22Rv1 (cell line): ENCODE measurements around the gene INPP5A.

Source experiments
- H3K27ac ChIP-seq: fragments of 450-650 bp; 2 replicates; pipeline ENCODE4 v1.5.1; 2017
- ZFX ChIP-seq: fragments of 450-650 bp; IDR thresholded peaks from 2 replicates; pipeline ENCODE4 v1.6.1; 2017; ENCODE audit warnings: antibody characterized with exemption, borderline replicate concordance
- TF ChIP-seq, protein P1 (sequence below): fragments of 450-650 bp; IDR thresholded peaks from 2 replicates; pipeline ENCODE4 v1.5.1; 2017; ENCODE audit warnings: mild to moderate bottlenecking

INPP5A gene

DNA sequence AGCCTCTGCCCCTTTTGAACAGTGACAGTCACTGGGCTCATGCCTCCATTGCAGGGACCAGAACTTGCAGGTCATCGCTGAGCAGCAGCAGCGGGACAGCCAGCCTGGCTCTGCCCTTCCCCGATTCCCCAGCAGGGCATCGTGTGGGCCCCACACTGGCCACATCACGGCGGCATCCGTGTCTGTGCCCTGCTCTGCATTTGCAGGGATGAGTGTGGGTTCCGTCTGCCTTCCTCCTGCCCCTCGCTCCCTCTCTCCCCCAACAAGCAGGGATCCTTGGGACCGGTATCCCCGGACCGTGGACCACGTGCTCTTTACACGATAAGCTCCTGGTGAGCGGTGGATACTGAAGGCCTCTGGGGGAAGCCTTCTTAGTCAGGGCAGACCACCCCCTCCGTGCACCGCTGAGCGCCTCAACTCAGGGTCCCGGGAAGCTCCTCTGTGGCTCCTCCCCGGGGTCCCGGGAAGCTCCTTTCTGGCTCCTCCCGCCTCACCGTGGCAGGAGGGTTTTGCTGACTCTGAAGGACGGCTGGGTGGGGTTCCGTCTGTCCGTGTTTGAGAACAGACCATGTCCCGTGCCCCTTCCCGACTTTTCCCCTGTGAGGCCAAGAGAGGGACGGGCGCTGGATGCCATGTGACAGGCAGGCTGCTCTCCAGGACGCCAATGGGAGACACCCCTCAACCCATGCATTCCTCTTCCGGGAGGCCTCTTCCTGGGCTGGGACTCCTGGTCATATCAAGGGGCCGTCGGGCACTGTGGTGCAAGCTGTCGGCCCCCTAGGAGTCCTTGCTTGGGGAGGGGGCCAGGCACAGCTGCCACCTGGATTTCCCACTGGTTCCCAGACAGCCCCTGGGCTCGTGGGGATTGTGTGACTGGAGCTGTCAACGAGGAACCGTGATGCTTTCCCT is 271.9 kb downstream of the INPP5A start:
- TF ChIP-seq, protein P1, sequence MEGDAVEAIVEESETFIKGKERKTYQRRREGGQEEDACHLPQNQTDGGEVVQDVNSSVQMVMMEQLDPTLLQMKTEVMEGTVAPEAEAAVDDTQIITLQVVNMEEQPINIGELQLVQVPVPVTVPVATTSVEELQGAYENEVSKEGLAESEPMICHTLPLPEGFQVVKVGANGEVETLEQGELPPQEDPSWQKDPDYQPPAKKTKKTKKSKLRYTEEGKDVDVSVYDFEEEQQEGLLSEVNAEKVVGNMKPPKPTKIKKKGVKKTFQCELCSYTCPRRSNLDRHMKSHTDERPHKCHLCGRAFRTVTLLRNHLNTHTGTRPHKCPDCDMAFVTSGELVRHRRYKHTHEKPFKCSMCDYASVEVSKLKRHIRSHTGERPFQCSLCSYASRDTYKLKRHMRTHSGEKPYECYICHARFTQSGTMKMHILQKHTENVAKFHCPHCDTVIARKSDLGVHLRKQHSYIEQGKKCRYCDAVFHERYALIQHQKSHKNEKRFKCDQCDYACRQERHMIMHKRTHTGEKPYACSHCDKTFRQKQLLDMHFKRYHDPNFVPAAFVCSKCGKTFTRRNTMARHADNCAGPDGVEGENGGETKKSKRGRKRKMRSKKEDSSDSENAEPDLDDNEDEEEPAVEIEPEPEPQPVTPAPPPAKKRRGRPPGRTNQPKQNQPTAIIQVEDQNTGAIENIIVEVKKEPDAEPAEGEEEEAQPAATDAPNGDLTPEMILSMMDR = no peak
- TF ChIP-seq ZFX = no peak

DNA sequence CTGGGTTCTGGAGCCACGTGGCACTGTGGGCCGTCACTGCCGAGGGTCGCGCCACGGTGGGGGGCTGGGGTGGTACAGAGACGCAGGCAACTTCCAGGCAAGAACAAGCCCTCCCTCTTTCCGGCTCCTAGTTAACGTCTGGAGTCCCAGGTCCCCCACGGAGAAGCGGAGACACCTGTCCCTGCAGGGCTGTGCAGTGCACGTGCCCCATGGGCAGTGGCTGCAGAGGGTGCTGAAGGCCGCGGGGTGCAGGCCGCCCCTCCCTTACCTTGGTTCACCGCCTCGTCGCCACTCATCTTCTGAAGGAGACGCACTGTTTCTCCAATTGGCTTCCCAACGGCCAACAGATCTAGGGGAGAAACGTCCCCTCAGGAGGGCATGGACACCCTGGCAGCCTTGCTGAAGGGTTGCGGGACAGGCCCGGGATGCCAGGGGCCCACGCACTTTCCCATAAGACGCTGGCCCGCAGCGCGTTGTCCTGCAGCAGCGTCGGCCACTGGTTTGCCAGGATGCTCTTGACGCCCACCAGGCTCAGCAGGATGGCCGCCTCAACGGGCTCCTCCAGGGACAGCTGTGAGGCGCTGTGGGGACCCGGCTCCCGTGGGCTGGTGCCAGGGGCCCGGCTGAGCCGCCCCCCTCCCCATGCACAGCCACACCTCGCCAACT is 272.7 kb downstream of the INPP5A start:
- TF ChIP-seq, protein P1 = no peak
- H3K27ac ChIP-seq = no peak overlapping the region

More for the DNA sequence above, 271.9 kb downstream of the INPP5A start:
- H3K27ac ChIP-seq = no peak overlapping the region

GRCh38 chr10:132810807-132811700 is 273.5 kb downstream of the INPP5A start:
- no peak for TF ChIP-seq ZFX
- TF ChIP-seq, protein P1 = no peak
- H3K27ac ChIP-seq = no peak overlapping the region

GRCh38 chr10:132811891-132812481 is 274.4 kb downstream of the INPP5A start:
- H3K27ac ChIP-seq = no peak overlapping the region
- TF ChIP-seq, protein P1 = no peak
- no peak for TF ChIP-seq ZFX

- TF ChIP-seq, protein P1 = no peak
- TF ChIP-seq ZFX = no peak
- no peak overlapping the region for H3K27ac ChIP-seq
Observed at GRCh38 chr10:132812520-132812919, 274.9 kb downstream of the INPP5A start.

DNA sequence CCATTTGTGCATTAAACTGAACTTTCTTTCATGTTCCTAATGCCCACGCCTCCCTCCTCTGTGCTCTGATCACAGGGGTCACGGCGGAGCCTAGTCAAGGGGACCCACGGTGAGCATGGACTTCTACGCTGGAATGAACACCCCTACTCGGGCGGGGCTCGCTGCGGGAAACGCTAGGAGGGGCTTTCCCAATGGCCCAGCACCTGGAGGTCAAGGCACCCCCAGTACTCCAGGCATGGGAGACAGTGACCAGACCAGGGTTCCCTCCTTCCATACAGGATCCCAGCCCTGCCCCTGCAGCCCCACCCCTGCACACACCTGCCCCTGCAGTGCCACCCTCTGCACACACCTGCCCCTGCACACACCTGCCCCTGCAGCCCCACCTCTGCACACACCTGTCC is 275.4 kb downstream of the INPP5A start:
- TF ChIP-seq, protein P1 = no peak
- no peak for TF ChIP-seq ZFX
- no peak overlapping the region for H3K27ac ChIP-seq
